GM21786 (cell line): Measurements from ENCODE around the gene CAPN1.

ENCODE experiments used
- ATAC-seq: cut with Tn5 transposase; IDR thresholded peaks from one replicate; pipeline ENCODE4 v1.9.1; 2021; ENCODE audit not compliant: unreplicated experiment

CAPN1 gene

DNA sequence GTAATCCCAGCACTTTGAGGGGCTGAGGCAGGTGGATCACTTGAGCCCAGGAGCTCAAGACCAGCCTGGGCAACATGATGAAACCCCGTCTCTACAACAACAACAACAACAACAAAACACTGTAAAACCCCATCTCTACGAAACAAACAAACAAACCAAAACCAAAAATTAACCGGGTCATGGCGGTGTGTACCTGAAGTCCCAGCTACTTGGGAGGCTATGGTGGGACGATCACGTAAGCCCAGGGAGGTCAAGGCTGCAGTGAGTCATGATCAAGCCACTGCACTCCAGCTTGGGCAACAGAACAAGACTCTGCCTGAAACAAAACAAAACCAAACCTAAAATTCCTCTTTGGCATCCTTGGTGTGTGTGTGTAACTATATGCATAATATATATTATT, 73.0 kb downstream of the CAPN1 start:
- no peak for ATAC-seq

DNA sequence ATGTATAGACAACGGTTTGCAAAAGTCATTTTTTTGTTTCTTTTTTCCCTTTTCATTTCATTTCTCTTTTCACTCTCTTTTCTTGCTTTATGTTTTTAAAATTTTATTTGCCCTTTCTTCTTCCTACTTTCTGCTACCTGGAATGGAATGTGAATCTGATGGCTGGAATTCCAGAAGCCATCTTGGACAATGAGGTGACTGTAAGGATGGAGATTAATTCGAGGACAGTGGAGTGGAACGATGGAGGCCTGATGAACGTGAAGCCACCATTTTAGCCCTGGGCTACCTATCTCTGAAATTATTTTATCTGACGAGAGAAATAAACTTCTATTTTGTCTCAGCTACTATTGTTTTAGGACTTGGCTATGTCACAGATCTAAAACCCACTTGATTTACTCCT, 77.3 kb downstream of the CAPN1 start:
- no peak for ATAC-seq

- ATAC-seq, result no peak
Measured at GRCh38 chr11:65260302-65260701, 78.6 kb downstream of the CAPN1 start.

DNA sequence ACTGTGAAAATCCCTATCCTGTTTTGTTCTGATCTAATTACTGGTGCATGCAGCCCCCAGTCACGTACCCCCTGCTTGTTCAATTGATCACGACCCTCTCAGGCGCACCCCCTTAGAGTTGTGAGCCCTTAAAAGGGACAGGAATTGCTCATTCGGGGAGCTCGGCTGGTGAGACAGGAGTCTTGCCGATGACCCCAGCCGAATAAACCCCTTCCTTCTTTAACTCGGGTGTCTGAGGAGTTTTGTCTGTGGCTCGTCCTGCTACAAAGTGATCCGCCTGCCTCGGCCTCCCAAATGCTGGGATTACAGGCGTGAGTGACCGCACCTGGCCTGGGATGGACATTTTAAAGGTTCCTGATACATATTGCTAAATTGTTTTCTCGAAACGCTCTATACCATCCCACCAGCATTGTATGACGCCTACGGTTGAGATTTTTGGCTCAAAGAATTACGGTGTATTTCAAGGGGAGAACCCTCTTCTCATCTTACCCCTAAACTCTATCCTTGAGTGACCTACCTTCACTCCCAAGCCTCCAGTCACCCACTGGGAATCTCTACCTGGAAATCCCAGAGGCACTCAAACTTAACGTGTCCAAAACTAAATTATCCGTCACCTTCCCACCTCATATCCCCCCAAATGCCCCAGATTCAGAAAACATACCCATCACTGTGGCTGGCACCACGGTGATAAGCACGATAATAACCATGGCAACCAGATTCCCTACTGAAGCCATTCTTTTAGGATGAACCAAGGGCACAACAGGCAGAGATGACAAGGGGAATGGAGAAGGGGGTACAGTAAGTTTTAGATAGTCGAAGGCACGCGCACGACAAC, 79.2 kb downstream of the CAPN1 start:
- no peak for ATAC-seq
